Measurements from ENCODE around the gene LOXL4.

Gene LOXL4

GRCh38 chr10:98285416-98285815 is 17.4 kb upstream of the LOXL4 start:
- DNase-seq (ENCODE audit: low read depth in 1 of 2, low spot score in 1 of 2) = no peak
- TF ChIP-seq SPI1 (IDR thresholded peaks at IDR 0.05; ENCODE audit: borderline replicate concordance, low read depth) (no peak), CTCF (IDR thresholded peaks at IDR 0.05; ENCODE audit: insufficient read depth, low read length) (no peak), POLR2AphosphoS5 (IDR thresholded peaks at IDR 0.05; ENCODE audit: low read depth) (no peak), REST (IDR thresholded peaks at IDR 0.05; ENCODE audit: insufficient replicate concordance, low read depth) (no peak), GABPA (IDR thresholded peaks at IDR 0.05; ENCODE audit: low read depth) (no peak)
- H3K27ac ChIP-seq (replicated peaks) = no peak overlapping the region
- no peak overlapping the region for H3K4me3 ChIP-seq (replicated peaks; ENCODE audit: insufficient read depth, low read length)
- H3K27me3 ChIP-seq (ENCODE audit: insufficient read depth, poor library complexity, severe bottlenecking) = peaks cover 7% of the 10 kb centered on the region

GRCh38 chr10:98276311-98276710 is 8.3 kb upstream of the LOXL4 start:
- DNase-seq (ENCODE audit: low read depth in 1 of 2, low spot score in 1 of 2) = no peak
- peaks cover 10% of the 10 kb centered on the region for H3K27me3 ChIP-seq (ENCODE audit: insufficient read depth, poor library complexity, severe bottlenecking)
- no peak for TF ChIP-seq GABPA (IDR thresholded peaks at IDR 0.05; ENCODE audit: low read depth)
- no peak for TF ChIP-seq POLR2AphosphoS5 (IDR thresholded peaks at IDR 0.05; ENCODE audit: low read depth)
- TF ChIP-seq SPI1 (IDR thresholded peaks at IDR 0.05; ENCODE audit: borderline replicate concordance, low read depth) = no peak
- TF ChIP-seq CTCF (IDR thresholded peaks at IDR 0.05; ENCODE audit: insufficient read depth, low read length) = no peak
- no peak for TF ChIP-seq REST (IDR thresholded peaks at IDR 0.05; ENCODE audit: insufficient replicate concordance, low read depth)
- no peak overlapping the region for H3K4me3 ChIP-seq (replicated peaks; ENCODE audit: insufficient read depth, low read length)
- no peak overlapping the region for H3K27ac ChIP-seq (replicated peaks)

- Histone ChIP-seq H3K27me3 (ENCODE audit: insufficient read depth, poor library complexity, severe bottlenecking) (peaks cover 13% of the 10 kb centered on the region), H3K27ac (replicated peaks) (no peak overlapping the region), H3K4me3 (replicated peaks; ENCODE audit: insufficient read depth, low read length) (no peak overlapping the region)
- TF ChIP-seq CTCF (IDR thresholded peaks at IDR 0.05; ENCODE audit: insufficient read depth, low read length) (no peak), GABPA (IDR thresholded peaks at IDR 0.05; ENCODE audit: low read depth) (no peak), POLR2AphosphoS5 (IDR thresholded peaks at IDR 0.05; ENCODE audit: low read depth) (no peak), SPI1 (IDR thresholded peaks at IDR 0.05; ENCODE audit: borderline replicate concordance, low read depth) (no peak), REST (IDR thresholded peaks at IDR 0.05; ENCODE audit: insufficient replicate concordance, low read depth) (no peak)
- no peak for DNase-seq (ENCODE audit: low read depth in 1 of 2, low spot score in 1 of 2)
These were observed 6.6 kb upstream of the LOXL4 start for GRCh38 chr10:98274562-98274961.
